ENCODE results near the gene FABP6. TPM values are rescaled to one million over a fixed set of nuclear protein-coding genes. Genes with fewer than 3 reads are reported as not detected.

FABP6 gene, protein sequence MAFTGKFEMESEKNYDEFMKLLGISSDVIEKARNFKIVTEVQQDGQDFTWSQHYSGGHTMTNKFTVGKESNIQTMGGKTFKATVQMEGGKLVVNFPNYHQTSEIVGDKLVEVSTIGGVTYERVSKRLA
- 0.45 to 1.6 TPM (median 1.1 TPM) in 5 replicates for total RNA-seq (2022; extraction: Qiagen RNA extraction; ENCODE audit: low read depth)

DNA sequence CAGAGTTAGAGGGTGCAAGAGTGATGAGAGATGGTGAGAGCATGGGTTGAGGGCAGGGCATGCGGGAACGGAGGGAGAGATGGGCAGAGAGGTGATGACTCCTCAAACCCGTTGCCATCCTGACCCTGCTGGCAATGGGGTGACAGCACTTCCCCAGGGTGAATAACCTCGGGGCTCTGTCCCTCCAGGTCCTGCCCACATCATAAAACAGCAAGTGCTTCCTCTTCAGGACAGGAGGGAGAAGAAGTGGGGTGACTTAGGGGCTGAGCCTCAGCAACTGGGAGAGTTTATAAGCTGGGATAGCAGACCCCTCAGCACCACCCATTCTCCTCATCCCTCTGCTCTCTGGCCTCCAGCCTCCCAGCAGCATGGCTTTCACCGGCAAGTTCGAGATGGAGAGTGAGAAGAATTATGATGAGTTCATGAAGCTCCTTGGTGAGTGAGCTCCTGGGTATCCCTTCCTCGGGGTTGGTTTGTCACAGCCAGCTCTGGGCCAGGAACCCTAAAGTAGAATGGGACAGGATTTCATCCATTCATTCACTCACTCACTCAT is at the start of gene FABP6:
Gene FABP6, plus strand, starts transcription at position 317 of the 553 bp plus-strand sequence. Its CDS starts 52 bp downstream, at position 369.

Other genes with a start within 250 kb of the FABP6 start
- gene TTC1, start 220.4 kb upstream of the FABP6 start, total RNA-seq (2022; extraction: Qiagen RNA extraction; ENCODE audit: low read depth), result 64.2 to 87.3 TPM (median 67.6 TPM) in 5 replicates
- gene PWWP2A, start 110.1 kb upstream of the FABP6 start, total RNA-seq (2022; extraction: Qiagen RNA extraction; ENCODE audit: low read depth), result 8.3 to 11.6 TPM (median 10.2 TPM) in 5 replicates
- gene CCNJL, start 83.1 kb downstream of the FABP6 start, total RNA-seq (2022; extraction: Qiagen RNA extraction; ENCODE audit: low read depth), result 10.5 to 14.3 TPM (median 13.6 TPM) in 5 replicates
- 0.09 to 0.29 TPM (median 0.18 TPM) in 4 of 5 replicates, not detected in the other for gene C1QTNF2, start 141.1 kb downstream of the FABP6 start, total RNA-seq (2022; extraction: Qiagen RNA extraction; ENCODE audit: low read depth)
- 1.8 to 2.3 TPM (median 2.1 TPM) in 5 replicates for gene FAM200C, start 170.5 kb downstream of the FABP6 start, total RNA-seq (2022; extraction: Qiagen RNA extraction; ENCODE audit: low read depth)
- 42.2 to 94.6 TPM (median 52.0 TPM) in 5 replicates for gene SLU7, start 189.6 kb downstream of the FABP6 start, total RNA-seq (2022; extraction: Qiagen RNA extraction; ENCODE audit: low read depth)
- 181 to 280 TPM (median 199 TPM) in 5 replicates for gene PTTG1, start 192.3 kb downstream of the FABP6 start, total RNA-seq (2022; extraction: Qiagen RNA extraction; ENCODE audit: low read depth)